Stomach (tissue), 9 donors: Measurements from ENCODE around the gene TRIM29. TPM values are rescaled to one million over a fixed set of nuclear protein-coding genes. Genes with fewer than 3 reads are reported as not detected.

ENCODE experiments used
- DNase-seq, 2 donors: peaks; one replicate each; pipeline versions ENCODE4 v3.0.0 to v3.0.0-alpha.2; 2013 to 2019
- H3K27ac ChIP-seq, 5 donors: fragments of 200-600 bp in 4 of 5; sonication (generic) in 4 of 5; one replicate each; pipeline ENCODE4 v1.5.1; 2013 to 2019; ENCODE audit warnings: mild to moderate bottlenecking in 1 of 5, moderate library complexity in 1 of 5
- H3K27me3 ChIP-seq, 3 donors: fragments of 200-600 bp; sonication (generic); one replicate each; pipeline ENCODE4 v1.5.1; 2017 to 2019; ENCODE audit warnings: mixed run types in 1 of 3
- H3K36me3 ChIP-seq, 4 donors: fragments of 200-600 bp; sonication (generic); 1 replicate in 3 of 4; 2 replicates in 1 of 4; pipeline ENCODE4 v1.5.1; 2016 to 2019
- H3K4me1 ChIP-seq, 4 donors: fragments of 200-600 bp; sonication (generic); one replicate each; pipeline ENCODE4 v1.5.1; 2016 to 2019
- H3K4me3 ChIP-seq, 4 donors: fragments of 200-600 bp; sonication (generic) in 3 of 4; one replicate each; pipeline ENCODE4 v1.5.1; 2016 to 2019; ENCODE audit warnings: mild to moderate bottlenecking in 1 of 4
- H3K9me3 ChIP-seq, 4 donors: fragments of 200-600 bp; sonication (generic); one replicate each; pipeline ENCODE4 v1.5.1; 2016 to 2019
- EP300 ChIP-seq: sonication (generic); formaldehyde crosslinking; IDR thresholded peaks from one replicate; pipeline ENCODE4 v1.6.1; 2017; ENCODE audit warnings: antibody characterized with exemption
- POLR2A ChIP-seq, 4 donors: fragments of 450-650 bp; IDR thresholded peaks; one replicate each; pipeline ENCODE4 v1.6.1; 2016; ENCODE audit warnings: antibody characterized with exemption in 4 of 4, control low read depth in 2 of 4, mild to moderate bottlenecking in 1 of 4, moderate library complexity in 1 of 4
- POLR2AphosphoS5 ChIP-seq, 3 donors: sonication (generic); formaldehyde crosslinking; IDR thresholded peaks; one replicate each; pipeline ENCODE4 v1.6.1; 2016; ENCODE audit warnings: antibody characterized with exemption in 3 of 3
- WGBS, 5 donors: extraction: QIAGEN DNeasy Blood & Tissue Kit in 3 of 5; methylation state at CpG; one replicate each; pipeline versions ENCODE4 v1.1.5 to v1.1.7; 2013 to 2018; 5-methylcytosine and 5-hydroxymethylcytosine counted together
- intact Hi-C: fragments of 100-400 bp; cut with DNase I; formaldehyde crosslinking; loops from one replicate; pipeline ENCODE4 v1.15.1; 2023; ENCODE audit warnings: low total_unique reads
- polyA plus RNA-seq, 3 donors: library from polyadenylated mRNA; stranded (reverse); fragments of 200-250 nt; gene quantifications; one replicate each; pipeline ENCODE4 v1.2.3, GENCODE V29; 2013
- total RNA-seq, 5 donors: library from RNA; depleted of rRNA; stranded (reverse); fragments of >200 nt; gene quantifications; one replicate each; pipeline versions ENCODE4 v1.1.0 to v1.2.3, GENCODE V29; 2014 to 2016
- TF ChIP-seq, protein P1 (sequence below), 7 experiments: fragments of 450-650 bp in 4 of 7; fragments of 200-600 bp in 3 of 7; sonication (generic) in 3 of 7; IDR thresholded peaks; one replicate each; pipeline ENCODE4 v1.5.1; 2016 to 2019; ENCODE audit warnings: antibody characterized with exemption in 7 of 7, control low read depth in 2 of 7, mild to moderate bottlenecking in 1 of 7
- donor health status: healthy with polysubstance abuse.
- donor health status: Bipolar disorder and iron deficiency.
- donor health status: healthy.

Gene TRIM29
- total and polyA plus RNA-seq, 8 donors = 1.4 to 287 (median 2.2) TPM; not detected in 2

DNA sequence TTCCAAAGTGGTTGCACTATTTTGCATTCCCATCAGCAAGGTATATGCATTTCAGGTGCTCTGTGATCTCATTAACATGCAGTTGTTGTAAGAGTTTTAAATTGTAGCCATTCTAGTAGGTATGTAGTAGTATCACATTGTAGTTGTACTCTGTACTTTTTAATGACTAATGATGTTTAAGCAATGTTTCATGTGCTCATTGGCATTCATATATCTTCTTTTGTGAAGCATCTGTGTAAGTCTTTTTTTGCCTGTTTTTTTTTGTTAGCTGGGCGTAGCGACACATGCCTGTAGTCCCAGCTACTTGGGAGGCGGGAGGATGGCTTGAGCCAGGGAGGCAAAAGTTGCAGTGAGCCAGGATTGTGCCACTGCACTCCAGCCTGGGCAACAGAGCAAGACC is 11.3 kb upstream of the TRIM29 start:
- WGBS, 5 donors = 79 to 93% (median 88%) methylated on average over 3 of the region's 3 CpGs
- intact Hi-C loops = no loop called here
- TF ChIP-seq POLR2A (IDR thresholded peaks at IDR 0.05) (no peak), POLR2AphosphoS5 (IDR thresholded peaks at IDR 0.05) (no peak), EP300 (no peak)
- TF ChIP-seq, protein P1, sequence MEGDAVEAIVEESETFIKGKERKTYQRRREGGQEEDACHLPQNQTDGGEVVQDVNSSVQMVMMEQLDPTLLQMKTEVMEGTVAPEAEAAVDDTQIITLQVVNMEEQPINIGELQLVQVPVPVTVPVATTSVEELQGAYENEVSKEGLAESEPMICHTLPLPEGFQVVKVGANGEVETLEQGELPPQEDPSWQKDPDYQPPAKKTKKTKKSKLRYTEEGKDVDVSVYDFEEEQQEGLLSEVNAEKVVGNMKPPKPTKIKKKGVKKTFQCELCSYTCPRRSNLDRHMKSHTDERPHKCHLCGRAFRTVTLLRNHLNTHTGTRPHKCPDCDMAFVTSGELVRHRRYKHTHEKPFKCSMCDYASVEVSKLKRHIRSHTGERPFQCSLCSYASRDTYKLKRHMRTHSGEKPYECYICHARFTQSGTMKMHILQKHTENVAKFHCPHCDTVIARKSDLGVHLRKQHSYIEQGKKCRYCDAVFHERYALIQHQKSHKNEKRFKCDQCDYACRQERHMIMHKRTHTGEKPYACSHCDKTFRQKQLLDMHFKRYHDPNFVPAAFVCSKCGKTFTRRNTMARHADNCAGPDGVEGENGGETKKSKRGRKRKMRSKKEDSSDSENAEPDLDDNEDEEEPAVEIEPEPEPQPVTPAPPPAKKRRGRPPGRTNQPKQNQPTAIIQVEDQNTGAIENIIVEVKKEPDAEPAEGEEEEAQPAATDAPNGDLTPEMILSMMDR (IDR thresholded peaks at IDR 0.05) = no peak

DNA sequence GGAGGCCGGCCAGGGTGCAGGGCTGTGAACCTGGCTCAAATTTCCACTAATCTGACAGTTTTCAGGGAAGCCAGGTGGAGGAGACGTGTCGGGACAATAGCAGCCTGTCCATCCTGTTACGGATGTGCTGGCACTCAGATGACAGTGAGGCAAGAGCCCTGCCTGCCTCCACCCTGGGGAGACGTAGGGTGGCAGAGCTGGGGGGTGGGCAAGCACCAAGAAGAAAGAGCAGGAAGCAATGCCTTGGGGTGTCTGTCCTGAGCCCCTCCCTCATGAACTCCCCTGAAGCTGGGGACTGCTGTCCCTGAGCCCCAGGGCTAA is 10.0 kb upstream of the TRIM29 start:
- intact Hi-C loops = no loop called here
- Histone ChIP-seq H3K9me3 (peaks cover 0 to 10% (median 2%) of the 10 kb centered on the region in 4 donors), H3K36me3 (no peaks in the 10 kb centered on the region), H3K4me3 (no peak overlapping the region), H3K27me3 (peaks cover 0 to 48% (median 28%) of the 10 kb centered on the region in 3 donors), H3K27ac (no peak overlapping the region), H3K4me1 (no peaks in the 10 kb centered on the region)
- DNase-seq = no peak
- 45 to 64% (median 56%) methylated on average over 5 of the region's 5 CpGs for whole genome bisulfite sequencing, 5 donors
- TF ChIP-seq, protein P1 (IDR thresholded peaks at IDR 0.05) = no peak
- TF ChIP-seq POLR2A (IDR thresholded peaks at IDR 0.05) (no peak), EP300 (no peak), POLR2AphosphoS5 (IDR thresholded peaks at IDR 0.05) (no peak)

More for the DNA sequence above, 11.3 kb upstream of the TRIM29 start:
- no peak for DNase-seq
- Histone ChIP-seq H3K27ac (no peak overlapping the region), H3K4me3 (no peak overlapping the region), H3K9me3 (peaks cover 0 to 10% (median 2%) of the 10 kb centered on the region in 4 donors), H3K36me3 (no peaks in the 10 kb centered on the region), H3K27me3 (peaks cover 0 to 41% (median 28%) of the 10 kb centered on the region in 3 donors), H3K4me1 (no peaks in the 10 kb centered on the region)

DNA sequence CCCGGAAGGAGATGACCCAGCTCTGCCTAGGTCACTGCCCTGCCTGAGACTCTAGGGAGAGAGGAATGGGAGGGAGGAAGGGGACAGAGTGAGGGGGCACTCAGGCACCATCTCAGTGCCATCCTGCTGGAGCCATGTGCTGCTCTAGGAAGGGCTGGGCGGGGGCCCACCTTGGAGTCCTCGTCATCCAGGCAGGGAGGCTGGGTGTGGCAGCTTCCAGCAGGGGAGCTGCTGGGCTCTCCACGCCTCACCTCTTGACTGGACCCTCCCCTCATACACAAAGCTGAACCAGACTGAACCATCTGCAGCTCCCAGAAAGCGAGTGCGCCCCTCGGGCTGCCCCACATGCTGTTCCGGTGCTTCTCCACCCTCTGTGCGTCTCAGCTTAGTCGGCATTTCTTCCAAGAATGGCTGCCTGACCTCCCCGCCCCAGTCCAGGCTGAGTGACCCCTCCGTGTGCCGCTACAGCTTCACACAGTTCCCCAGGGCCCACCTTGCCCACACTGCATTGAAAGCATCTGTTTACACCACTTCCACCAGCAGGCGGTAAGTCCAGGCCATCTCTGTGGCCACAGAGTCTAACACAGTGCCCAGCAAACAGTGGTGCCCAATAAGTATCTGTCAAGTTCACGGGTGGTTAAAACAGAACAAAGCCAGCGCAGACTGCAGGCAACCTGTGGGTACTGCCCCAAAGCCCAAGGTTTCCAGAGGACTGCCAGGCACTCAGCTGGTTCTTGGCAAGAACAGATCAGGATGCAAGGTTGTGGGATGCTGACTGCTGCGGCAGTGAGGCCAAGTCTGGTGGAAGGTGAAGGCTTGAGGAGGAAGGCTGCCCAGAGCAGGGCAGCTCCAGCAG is 9.4 kb upstream of the TRIM29 start:
- 71 to 77% (median 75%) methylated on average over 17 of the region's 17 CpGs for WGBS, 5 donors
- H3K36me3 ChIP-seq = no peaks in the 10 kb centered on the region
- DNase-seq = peak in 1 of 2 donors; percentile 12
- intact Hi-C loops = no loop called here
- H3K4me3 ChIP-seq = no peak overlapping the region
- no peaks in the 10 kb centered on the region for H3K4me1 ChIP-seq
- H3K27ac ChIP-seq = no peak overlapping the region
- TF ChIP-seq, protein P1 (IDR thresholded peaks at IDR 0.05) = no peak
- TF ChIP-seq POLR2AphosphoS5 (IDR thresholded peaks at IDR 0.05) = no peak
- no peak for TF ChIP-seq EP300
- TF ChIP-seq POLR2A (IDR thresholded peaks at IDR 0.05) = no peak
- H3K9me3 ChIP-seq = peaks cover 0 to 10% (median 2%) of the 10 kb centered on the region in 4 donors
- H3K27me3 ChIP-seq = peaks cover 0 to 48% (median 28%) of the 10 kb centered on the region in 3 donors

DNA sequence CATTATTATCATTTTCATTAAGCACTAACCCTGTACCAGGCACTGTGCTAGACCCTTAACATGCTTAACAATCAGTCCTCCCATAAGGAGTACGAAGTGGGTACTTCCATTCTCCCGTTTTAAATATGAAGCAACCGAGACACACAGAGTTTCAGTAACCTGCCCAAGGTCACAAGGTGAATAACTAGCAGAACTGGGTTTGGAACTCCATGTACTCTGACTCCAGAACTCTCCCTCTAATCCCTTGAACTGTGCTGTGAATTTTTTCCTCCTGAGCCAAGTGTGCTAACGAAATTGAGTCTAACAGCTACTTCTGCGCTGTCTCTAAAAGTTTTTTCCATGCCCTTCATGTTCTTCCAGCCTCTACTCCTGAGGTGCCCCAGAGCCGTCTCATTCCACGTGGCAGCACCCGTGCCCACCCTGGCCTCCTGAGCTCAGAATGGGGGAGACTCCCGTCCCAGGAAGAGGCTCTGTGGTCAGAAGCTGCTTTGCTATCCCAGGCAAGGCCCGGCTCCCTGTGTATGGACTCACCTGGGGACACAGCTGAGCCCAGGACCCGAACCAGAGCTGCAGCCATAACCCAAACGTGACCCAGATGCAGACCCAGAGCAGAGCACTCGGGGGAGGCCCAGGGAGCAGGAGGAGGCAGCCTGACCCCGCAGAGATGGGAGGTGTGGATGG is 8.6 kb upstream of the TRIM29 start:
- intact Hi-C loops = no loop called here
- 74 to 81% (median 79%) methylated on average over 14 of the region's 14 CpGs for WGBS, 5 donors
- no peak for DNase-seq
- Histone ChIP-seq H3K36me3 (no peaks in the 10 kb centered on the region), H3K9me3 (peaks cover 0 to 10% (median 2%) of the 10 kb centered on the region in 4 donors), H3K27me3 (peaks cover 0 to 56% (median 28%) of the 10 kb centered on the region in 3 donors), H3K4me1 (no peaks in the 10 kb centered on the region), H3K4me3 (no peak overlapping the region), H3K27ac (no peak overlapping the region)
- TF ChIP-seq, protein P1 (IDR thresholded peaks at IDR 0.05) = no peak
- TF ChIP-seq POLR2AphosphoS5 (IDR thresholded peaks at IDR 0.05) (no peak), POLR2A (IDR thresholded peaks at IDR 0.05) (no peak), EP300 (no peak)
